Liver (tissue), 9 donors: ENCODE data around the gene ZNF844. TPM values are rescaled to one million over a fixed set of nuclear protein-coding genes. Genes with fewer than 3 reads are reported as not detected.
"Not testable (repeated sequence)": the region's sequence is repeated elsewhere in the genome, so short reads cannot be mapped to it uniquely, and the experiment has no call there.

Experiments used
- DNase-seq: peaks from one replicate; pipeline ENCODE4 v3.0.0-alpha.2; 2017; ENCODE audit warnings: low spot score
- H3K27ac ChIP-seq, 2 donors: one replicate each; pipeline ENCODE4 v1.7.0; 2013; ENCODE audit warnings: inconsistent platforms in 2 of 2, low read length in 2 of 2, control low read depth in 1 of 2, low read depth in 1 of 2, mild to moderate bottlenecking in 1 of 2
- H3K27me3 ChIP-seq, 4 donors: one replicate each; pipeline versions ENCODE4 v1.6.1 to v1.7.0; 2013; ENCODE audit warnings: low read length in 3 of 4, inconsistent platforms in 1 of 4, mild to moderate bottlenecking in 1 of 4, moderate library complexity in 1 of 4; ENCODE audit not compliant: control insufficient read depth in 4 of 4, insufficient read depth in 4 of 4
- H3K36me3 ChIP-seq, 4 donors: one replicate each; pipeline versions ENCODE4 v1.6.1 to v1.7.0; 2013; ENCODE audit warnings: low read length in 3 of 4, mild to moderate bottlenecking in 3 of 4, low read depth in 1 of 4, moderate library complexity in 1 of 4; ENCODE audit not compliant: control insufficient read depth in 4 of 4, insufficient read depth in 3 of 4
- H3K4me1 ChIP-seq, 4 donors: one replicate each; pipeline versions ENCODE4 v1.6.1 to v1.7.0; 2013; ENCODE audit warnings: low read length in 3 of 4, mild to moderate bottlenecking in 3 of 4, moderate library complexity in 1 of 4; ENCODE audit not compliant: control insufficient read depth in 4 of 4, insufficient read depth in 4 of 4
- H3K4me3 ChIP-seq, 3 donors: one replicate each; pipeline versions ENCODE4 v1.6.1 to v1.7.0; 2013; ENCODE audit warnings: low read length in 3 of 3, control low read depth in 1 of 3, low read depth in 1 of 3, mild to moderate bottlenecking in 1 of 3
- H3K9ac ChIP-seq, 2 donors: one replicate each; pipeline ENCODE4 v1.7.0; 2013; ENCODE audit warnings: low read length in 2 of 2, mild to moderate bottlenecking in 2 of 2, moderate library complexity in 2 of 2, control low read depth in 1 of 2, low read depth in 1 of 2
- H3K9me3 ChIP-seq, 4 donors: one replicate each; pipeline versions ENCODE4 v1.6.1 to v1.7.0; 2013; ENCODE audit warnings: low read length in 3 of 4; ENCODE audit not compliant: control insufficient read depth in 4 of 4
- ATF3 ChIP-seq: IDR thresholded peaks from 2 replicates; pipeline ENCODE4 v1.6.1; 2016; ENCODE audit warnings: antibody characterized with exemption
- CTCF ChIP-seq: fragments of 150-350 bp; IDR thresholded peaks from 2 replicates; pipeline ENCODE4 v1.5.1; 2017; ENCODE audit warnings: improper control_type of control experiment, low read depth, low read length; ENCODE audit not compliant: missing input control
- EGR1 ChIP-seq, 2 donors: IDR thresholded peaks; 2 replicates each; pipeline ENCODE4 v1.6.1; 2016 to 2018; ENCODE audit warnings: antibody characterized with exemption in 2 of 2, low read depth in 2 of 2
- FOXA1 ChIP-seq: IDR thresholded peaks from 2 replicates; pipeline ENCODE4 v1.6.1; 2016; ENCODE audit warnings: antibody characterized with exemption
- FOXA2 ChIP-seq: IDR thresholded peaks from 2 replicates; pipeline ENCODE4 v1.6.1; 2016; ENCODE audit warnings: antibody characterized with exemption
- GABPA ChIP-seq, 2 donors: IDR thresholded peaks in 1 of 2; conservative IDR thresholded peaks in 1 of 2; 2 replicates each; pipeline ENCODE4 v1.6.1; 2016; ENCODE audit warnings: antibody characterized with exemption in 2 of 2, mild to moderate bottlenecking in 1 of 2, moderate library complexity in 1 of 2
- HNF4A ChIP-seq, 2 donors: conservative IDR thresholded peaks; 2 replicates each; pipeline ENCODE4 v1.6.1; 2016; ENCODE audit warnings: antibody characterized with exemption in 2 of 2, mild to moderate bottlenecking in 2 of 2
- HNF4G ChIP-seq: IDR thresholded peaks from 2 replicates; pipeline ENCODE4 v1.6.1; 2016; ENCODE audit warnings: antibody characterized with exemption
- JUND ChIP-seq, 2 donors: IDR thresholded peaks; 2 replicates each; pipeline ENCODE4 v1.6.1; 2016; ENCODE audit warnings: antibody characterized with exemption in 2 of 2
- NR2F2 ChIP-seq: IDR thresholded peaks from 2 replicates; pipeline ENCODE4 v1.6.1; 2016; ENCODE audit warnings: antibody characterized with exemption
- RAD21 ChIP-seq, 2 donors: IDR thresholded peaks; 2 replicates each; pipeline ENCODE4 v1.6.1; 2016; ENCODE audit warnings: antibody characterized with exemption in 2 of 2, mild to moderate bottlenecking in 2 of 2
- REST ChIP-seq: IDR thresholded peaks from 2 replicates; pipeline ENCODE4 v1.6.1; 2016; ENCODE audit warnings: antibody characterized with exemption, mild to moderate bottlenecking
- RXRA ChIP-seq, 2 donors: IDR thresholded peaks; 2 replicates each; pipeline ENCODE4 v1.6.1; 2017 to 2018; ENCODE audit warnings: antibody characterized with exemption in 2 of 2, mild to moderate bottlenecking in 1 of 2
- SP1 ChIP-seq: IDR thresholded peaks from 2 replicates; pipeline ENCODE4 v1.6.1; 2018; ENCODE audit warnings: antibody characterized with exemption, mild to moderate bottlenecking
- TAF1 ChIP-seq: conservative IDR thresholded peaks from 2 replicates; pipeline ENCODE4 v1.6.1; 2016; ENCODE audit warnings: antibody characterized with exemption, mild to moderate bottlenecking
- YY1 ChIP-seq: IDR thresholded peaks from 2 replicates; pipeline ENCODE4 v1.6.1; 2016; ENCODE audit warnings: antibody characterized with exemption, mild to moderate bottlenecking
- ZBTB33 ChIP-seq: IDR thresholded peaks from 2 replicates; pipeline ENCODE4 v1.6.1; 2016; ENCODE audit warnings: antibody characterized with exemption
- WGBS: extraction: QIAGEN DNeasy Blood & Tissue Kit; methylation state at CpG from one replicate; pipeline ENCODE4 v1.1.7; 2013; 5-methylcytosine and 5-hydroxymethylcytosine counted together
- polyA plus RNA-seq, 2 donors: library from polyadenylated mRNA; stranded (reverse) in 1 of 2; unstranded in 1 of 2; fragments of 200-250 nt in 1 of 2; fragments of >200 nt in 1 of 2; fragmentation: Nextera tagmentation in 1 of 2; extraction: Ambion mirVana in 1 of 2; gene quantifications; one replicate each; pipeline versions ENCODE4 v1.2.1 to v1.2.3, GENCODE V29; 2013 to 2015
- total RNA-seq, 2 donors: library from RNA; depleted of rRNA; stranded (reverse); fragments of >200 nt; gene quantifications; one replicate each; pipeline ENCODE4 v1.2.3, GENCODE V29; 2014
- donor health status: healthy.
- donor health status: healthy.
- donor health status: healthy.
- donor health status: healthy.
- donor health status: healthy.

The ZNF844 gene
- total and polyA plus RNA-seq, 4 donors = 0.72 to 5.6 (median 2.9) TPM

- TF ChIP-seq HNF4G = no peak
These were observed 12.8 kb downstream of the ZNF844 start (continued) for GRCh38 chr19:12077375-12077774.

GRCh38 chr19:12083336-12083735, 18.8 kb downstream of the ZNF844 start:
- not testable (repeated sequence) for H3K4me1 ChIP-seq, H3K27me3 ChIP-seq, H3K27ac ChIP-seq, H3K9ac ChIP-seq, DNase-seq, H3K36me3 ChIP-seq
- peak overlapping the region in 1 of 3 donors; percentile 27 for H3K4me3 ChIP-seq
- 96% methylated on average over 6 of the region's 6 CpGs for WGBS
- H3K9me3 ChIP-seq = peaks cover 21 to 48% (median 35%) of the 10 kb centered on the region in 4 donors

- Histone ChIP-seq H3K27ac (no peak overlapping the region), H3K4me3 (peak overlapping the region in 1 of 3 donors; percentile 32), H3K9me3 (peaks cover 7 to 36% (median 26%) of the 10 kb centered on the region in 4 donors), H3K27me3 (no peaks in the 10 kb centered on the region), H3K9ac (no peak overlapping the region), H3K4me1 (no peaks in the 10 kb centered on the region), H3K36me3 (peaks cover 0 to 2% (median 0%) of the 10 kb centered on the region in 4 donors)
- no peak for DNase-seq
- TF ChIP-seq ATF3 (no peak), FOXA1 (no peak), REST (no peak), EGR1 (IDR thresholded peaks at IDR 0.05; ENCODE audit: low read depth in 2 of 2) (no peak), GABPA (IDR thresholded peaks at IDR 0.05 in 1 of 2, conservative IDR thresholded peaks at IDR 0.05 in 1 of 2) (no peak), SP1 (no peak)
- 95% methylated on average over 5 of the region's 5 CpGs for WGBS
These were observed 20.7 kb downstream of the ZNF844 start for GRCh38 chr19:12085074-12085818.

- no peak overlapping the region for H3K27ac ChIP-seq
- TF ChIP-seq ZBTB33 (no peak), JUND (IDR thresholded peaks at IDR 0.05) (no peak), NR2F2 (no peak), FOXA2 (no peak), TAF1 (no peak), GABPA (IDR thresholded peaks at IDR 0.05 in 1 of 2, conservative IDR thresholded peaks at IDR 0.05 in 1 of 2) (no peak), ATF3 (no peak), RXRA (IDR thresholded peaks at IDR 0.05) (no peak), RAD21 (IDR thresholded peaks at IDR 0.05) (peak; percentile 54 to 65), YY1 (no peak), HNF4A (conservative IDR thresholded peaks at IDR 0.05) (no peak), CTCF (peak; percentile 40)
- 56% methylated on average over 5 of the region's 5 CpGs for WGBS
- peaks cover 0 to 5% (median 0%) of the 10 kb centered on the region in 4 donors for H3K36me3 ChIP-seq
- H3K4me3 ChIP-seq = no peak overlapping the region
- peaks cover 6 to 16% (median 11%) of the 10 kb centered on the region in 4 donors for H3K9me3 ChIP-seq
- DNase-seq = peak; percentile 80
- no peak overlapping the region for H3K9ac ChIP-seq
- H3K27me3 ChIP-seq = no peaks in the 10 kb centered on the region
- H3K4me1 ChIP-seq = no peaks in the 10 kb centered on the region
These were observed 26.3 kb downstream of the ZNF844 start for GRCh38 chr19:12090807-12091206.
